HG02884 (cell line): ENCODE results near the gene INPP1.
"Not testable (repeated sequence)": the region's sequence is repeated elsewhere in the genome, so short reads cannot be mapped to it uniquely, and the experiment has no call there.

Source experiments
- ATAC-seq: cut with Tn5 transposase; IDR thresholded peaks from one replicate; pipeline ENCODE4 v1.9.1; 2021; ENCODE audit warnings: mild to moderate bottlenecking, moderate library complexity; ENCODE audit not compliant: unreplicated experiment

Gene INPP1

GRCh38 chr2:190333928-190334327 lies 9.5 kb upstream of the INPP1 start:
- ATAC-seq, result no peak

- no peak for ATAC-seq
Measured at GRCh38 chr2:190334479-190335224, 8.7 kb upstream of the INPP1 start.

- no peak for ATAC-seq
Measured at GRCh38 chr2:190335225-190335559, 8.2 kb upstream of the INPP1 start.

- not testable (repeated sequence) for ATAC-seq
Measured at GRCh38 chr2:190335584-190335983, 7.8 kb upstream of the INPP1 start.

- ATAC-seq, result no peak
Measured at GRCh38 chr2:190336420-190336819, 7.0 kb upstream of the INPP1 start.

- no peak for ATAC-seq
Measured at GRCh38 chr2:190338453-190338852, 4.9 kb upstream of the INPP1 start.

GRCh38 chr2:190339394-190339793 lies 4.0 kb upstream of the INPP1 start:
- no peak for ATAC-seq

- ATAC-seq, result no peak
Measured at GRCh38 chr2:190340369-190340768, 3.0 kb upstream of the INPP1 start.

- ATAC-seq, result no peak
Measured at GRCh38 chr2:190342611-190343010, 778 bp upstream of the INPP1 start.

- no peak for ATAC-seq
Measured at GRCh38 chr2:190343089-190343535, 277 bp upstream of the INPP1 start.

- peak; percentile 68 for ATAC-seq
Measured at GRCh38 chr2:190344276-190344827, 963 bp downstream of the INPP1 start.

- ATAC-seq, result no peak
Measured at GRCh38 chr2:190350371-190350770, 7.0 kb downstream of the INPP1 start.

GRCh38 chr2:190351955-190352354 lies 8.6 kb downstream of the INPP1 start:
- ATAC-seq, result no peak

GRCh38 chr2:190352668-190353536 lies 9.5 kb downstream of the INPP1 start:
- no peak for ATAC-seq

GRCh38 chr2:190353537-190353899 lies 10.1 kb downstream of the INPP1 start:
- ATAC-seq, result no peak

GRCh38 chr2:190354003-190354690 lies 10.8 kb downstream of the INPP1 start:
- no peak for ATAC-seq

- no peak for ATAC-seq
Measured at GRCh38 chr2:190355968-190356644, 12.7 kb downstream of the INPP1 start.

GRCh38 chr2:190357600-190357999 lies 14.2 kb downstream of the INPP1 start:
- no peak for ATAC-seq

GRCh38 chr2:190358655-190359448 lies 15.5 kb downstream of the INPP1 start:
- not testable (repeated sequence) for ATAC-seq

- ATAC-seq, result no peak
Measured at GRCh38 chr2:190360561-190360960, 17.2 kb downstream of the INPP1 start.
